Measurements from ENCODE around the gene POU2F2. TPM values are rescaled to one million over a fixed set of nuclear protein-coding genes. Genes with fewer than 3 reads are reported as not detected.

POU2F2 gene
- total and polyA plus RNA-seq, 2 experiments from 2014 or later = 2.3 to 4.6 TPM

GRCh38 chr19:42071247-42071646 lies 61.0 kb downstream of the POU2F2 start (continued):
- TF ChIP-seq, protein P1, sequence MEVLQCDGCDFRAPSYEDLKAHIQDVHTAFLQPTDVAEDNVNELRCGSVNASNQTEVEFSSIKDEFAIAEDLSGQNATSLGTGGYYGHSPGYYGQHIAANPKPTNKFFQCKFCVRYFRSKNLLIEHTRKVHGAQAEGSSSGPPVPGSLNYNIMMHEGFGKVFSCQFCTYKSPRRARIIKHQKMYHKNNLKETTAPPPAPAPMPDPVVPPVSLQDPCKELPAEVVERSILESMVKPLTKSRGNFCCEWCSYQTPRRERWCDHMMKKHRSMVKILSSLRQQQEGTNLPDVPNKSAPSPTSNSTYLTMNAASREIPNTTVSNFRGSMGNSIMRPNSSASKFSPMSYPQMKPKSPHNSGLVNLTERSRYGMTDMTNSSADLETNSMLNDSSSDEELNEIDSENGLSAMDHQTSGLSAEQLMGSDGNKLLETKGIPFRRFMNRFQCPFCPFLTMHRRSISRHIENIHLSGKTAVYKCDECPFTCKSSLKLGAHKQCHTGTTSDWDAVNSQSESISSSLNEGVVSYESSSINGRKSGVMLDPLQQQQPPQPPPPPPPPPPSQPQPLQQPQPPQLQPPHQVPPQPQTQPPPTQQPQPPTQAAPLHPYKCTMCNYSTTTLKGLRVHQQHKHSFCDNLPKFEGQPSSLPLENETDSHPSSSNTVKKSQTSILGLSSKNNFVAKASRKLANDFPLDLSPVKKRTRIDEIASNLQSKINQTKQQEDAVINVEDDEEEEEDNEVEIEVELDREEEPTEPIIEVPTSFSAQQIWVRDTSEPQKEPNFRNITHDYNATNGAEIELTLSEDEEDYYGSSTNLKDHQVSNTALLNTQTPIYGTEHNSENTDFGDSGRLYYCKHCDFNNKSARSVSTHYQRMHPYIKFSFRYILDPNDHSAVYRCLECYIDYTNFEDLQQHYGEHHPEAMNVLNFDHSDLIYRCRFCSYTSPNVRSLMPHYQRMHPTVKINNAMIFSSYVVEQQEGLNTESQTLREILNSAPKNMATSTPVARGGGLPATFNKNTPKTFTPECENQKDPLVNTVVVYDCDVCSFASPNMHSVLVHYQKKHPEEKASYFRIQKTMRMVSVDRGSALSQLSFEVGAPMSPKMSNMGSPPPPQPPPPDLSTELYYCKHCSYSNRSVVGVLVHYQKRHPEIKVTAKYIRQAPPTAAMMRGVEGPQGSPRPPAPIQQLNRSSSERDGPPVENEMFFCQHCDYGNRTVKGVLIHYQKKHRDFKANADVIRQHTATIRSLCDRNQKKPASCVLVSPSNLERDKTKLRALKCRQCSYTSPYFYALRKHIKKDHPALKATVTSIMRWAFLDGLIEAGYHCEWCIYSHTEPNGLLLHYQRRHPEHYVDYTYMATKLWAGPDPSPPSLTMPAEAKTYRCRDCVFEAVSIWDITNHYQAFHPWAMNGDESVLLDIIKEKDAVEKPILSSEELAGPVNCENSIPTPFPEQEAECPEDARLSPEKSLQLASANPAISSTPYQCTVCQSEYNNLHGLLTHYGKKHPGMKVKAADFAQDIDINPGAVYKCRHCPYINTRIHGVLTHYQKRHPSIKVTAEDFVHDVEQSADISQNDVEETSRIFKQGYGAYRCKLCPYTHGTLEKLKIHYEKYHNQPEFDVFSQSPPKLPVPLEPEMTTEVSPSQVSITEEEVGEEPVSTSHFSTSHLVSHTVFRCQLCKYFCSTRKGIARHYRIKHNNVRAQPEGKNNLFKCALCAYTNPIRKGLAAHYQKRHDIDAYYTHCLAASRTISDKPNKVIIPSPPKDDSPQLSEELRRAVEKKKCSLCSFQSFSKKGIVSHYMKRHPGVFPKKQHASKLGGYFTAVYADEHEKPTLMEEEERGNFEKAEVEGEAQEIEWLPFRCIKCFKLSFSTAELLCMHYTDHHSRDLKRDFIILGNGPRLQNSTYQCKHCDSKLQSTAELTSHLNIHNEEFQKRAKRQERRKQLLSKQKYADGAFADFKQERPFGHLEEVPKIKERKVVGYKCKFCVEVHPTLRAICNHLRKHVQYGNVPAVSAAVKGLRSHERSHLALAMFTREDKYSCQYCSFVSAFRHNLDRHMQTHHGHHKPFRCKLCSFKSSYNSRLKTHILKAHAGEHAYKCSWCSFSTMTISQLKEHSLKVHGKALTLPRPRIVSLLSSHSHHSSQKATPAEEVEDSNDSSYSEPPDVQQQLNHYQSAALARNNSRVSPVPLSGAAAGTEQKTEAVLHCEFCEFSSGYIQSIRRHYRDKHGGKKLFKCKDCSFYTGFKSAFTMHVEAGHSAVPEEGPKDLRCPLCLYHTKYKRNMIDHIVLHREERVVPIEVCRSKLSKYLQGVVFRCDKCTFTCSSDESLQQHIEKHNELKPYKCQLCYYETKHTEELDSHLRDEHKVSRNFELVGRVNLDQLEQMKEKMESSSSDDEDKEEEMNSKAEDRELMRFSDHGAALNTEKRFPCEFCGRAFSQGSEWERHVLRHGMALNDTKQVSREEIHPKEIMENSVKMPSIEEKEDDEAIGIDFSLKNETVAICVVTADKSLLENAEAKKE (CRISPR knock-in tag; IDR thresholded peaks at IDR 0.05) = no peak
- TF ChIP-seq NANOG (IDR thresholded peaks at IDR 0.05; ENCODE audit: borderline replicate concordance) (no peak), STAT1 (IDR thresholded peaks at IDR 0.05; ENCODE audit: unreplicated experiment) (no peak), EZH2 (IDR thresholded peaks at IDR 0.05; ENCODE audit: low read depth, unreplicated experiment) (no peak), CTCF (conservative IDR thresholded peaks at IDR 0.05; ENCODE audit: low read depth in 2 of 2) (no peak)

GRCh38 chr19:42069619-42070351 lies 62.5 kb downstream of the POU2F2 start, which contains the start of gene GRIK5:
Gene GRIK5, minus strand, starts transcription at chr19:42070206. Its CDS starts 4,436 bp downstream, at chr19:42065770.
- peaks cover 4% of the 10 kb centered on the region; the same call in 2 of the 3 replicates for H3K36me3 Mint-ChIP-seq (ENCODE audit: low read depth)
- Histone ChIP-seq H2AFZ (peak within 1 kb of the TSS; percentile 76), H3K36me3 (ENCODE audit: insufficient read depth) (no peaks in the 10 kb centered on the region; the same call in 1 of the 2 replicates), H3K27me3 (ENCODE audit: insufficient read depth) (no peaks in the 10 kb centered on the region), H3K4me2 (peak within 1 kb of the TSS; percentile 91), H3K4me1 (ENCODE audit: insufficient read depth) (peaks cover 20% of the 10 kb centered on the region), H3K9me2 (ENCODE audit: insufficient read depth) (no peaks in the 10 kb centered on the region), H3K4me3 (peak within 1 kb of the TSS; percentile 83), H3K79me2 (replicated peaks; ENCODE audit: insufficient read depth) (peaks cover 26% of the 10 kb centered on the region), H4K20me1 (replicated peaks; ENCODE audit: insufficient read depth) (peaks cover 12% of the 10 kb centered on the region), H3F3A (replicated peaks; ENCODE audit: low read depth) (peaks cover 9% of the 10 kb centered on the region; the same call in 1 of the 2 replicates), H3K27ac (ENCODE audit: low read depth) (peak within 1 kb of the TSS; percentile 72; the same call in 1 of the 2 replicates)
- no peaks in the 10 kb centered on the region for H3K27me3 Mint-ChIP-seq (ENCODE audit: insufficient read depth, low read depth, poor library complexity)
- H3K9me3 Mint-ChIP-seq = 0 out of 3 replicates have a peak, but pooled peaks cover 3% of the 10 kb centered on the region
- DNase-seq (ENCODE audit: low spot score) (peak; percentile 66), ATAC-seq (peak; percentile 72)
- H3K4me3 Mint-ChIP-seq = no peak within 1 kb of the TSS; the same call in 1 of the 3 replicates
- H3K27ac Mint-ChIP-seq = no peak within 1 kb of the TSS
- H3K4me1 Mint-ChIP-seq = peaks cover 19% of the 10 kb centered on the region
- TF ChIP-seq POLR2AphosphoS5 (IDR thresholded peaks at IDR 0.05; ENCODE audit: low read depth) = peak; percentile 65
- TF ChIP-seq, protein P2, sequence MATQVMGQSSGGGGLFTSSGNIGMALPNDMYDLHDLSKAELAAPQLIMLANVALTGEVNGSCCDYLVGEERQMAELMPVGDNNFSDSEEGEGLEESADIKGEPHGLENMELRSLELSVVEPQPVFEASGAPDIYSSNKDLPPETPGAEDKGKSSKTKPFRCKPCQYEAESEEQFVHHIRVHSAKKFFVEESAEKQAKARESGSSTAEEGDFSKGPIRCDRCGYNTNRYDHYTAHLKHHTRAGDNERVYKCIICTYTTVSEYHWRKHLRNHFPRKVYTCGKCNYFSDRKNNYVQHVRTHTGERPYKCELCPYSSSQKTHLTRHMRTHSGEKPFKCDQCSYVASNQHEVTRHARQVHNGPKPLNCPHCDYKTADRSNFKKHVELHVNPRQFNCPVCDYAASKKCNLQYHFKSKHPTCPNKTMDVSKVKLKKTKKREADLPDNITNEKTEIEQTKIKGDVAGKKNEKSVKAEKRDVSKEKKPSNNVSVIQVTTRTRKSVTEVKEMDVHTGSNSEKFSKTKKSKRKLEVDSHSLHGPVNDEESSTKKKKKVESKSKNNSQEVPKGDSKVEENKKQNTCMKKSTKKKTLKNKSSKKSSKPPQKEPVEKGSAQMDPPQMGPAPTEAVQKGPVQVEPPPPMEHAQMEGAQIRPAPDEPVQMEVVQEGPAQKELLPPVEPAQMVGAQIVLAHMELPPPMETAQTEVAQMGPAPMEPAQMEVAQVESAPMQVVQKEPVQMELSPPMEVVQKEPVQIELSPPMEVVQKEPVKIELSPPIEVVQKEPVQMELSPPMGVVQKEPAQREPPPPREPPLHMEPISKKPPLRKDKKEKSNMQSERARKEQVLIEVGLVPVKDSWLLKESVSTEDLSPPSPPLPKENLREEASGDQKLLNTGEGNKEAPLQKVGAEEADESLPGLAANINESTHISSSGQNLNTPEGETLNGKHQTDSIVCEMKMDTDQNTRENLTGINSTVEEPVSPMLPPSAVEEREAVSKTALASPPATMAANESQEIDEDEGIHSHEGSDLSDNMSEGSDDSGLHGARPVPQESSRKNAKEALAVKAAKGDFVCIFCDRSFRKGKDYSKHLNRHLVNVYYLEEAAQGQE (IDR thresholded peaks at IDR 0.05; ENCODE audit: unreplicated experiment) = no peak
- TF ChIP-seq JUNB (IDR thresholded peaks at IDR 0.05; ENCODE audit: unreplicated experiment) = no peak
- TF ChIP-seq ZNF331 (CRISPR knock-in tag; IDR thresholded peaks at IDR 0.05; ENCODE audit: low read depth) = no peak
- TF ChIP-seq CREB1 (CRISPR knock-in tag; IDR thresholded peaks at IDR 0.05; ENCODE audit: low read depth) = no peak
- no peak for TF ChIP-seq EZH2phosphoT487 (IDR thresholded peaks at IDR 0.05; ENCODE audit: unreplicated experiment)

All from GM23338 (cell line).